ENCODE measurements around the gene TRMT44.

DNA sequence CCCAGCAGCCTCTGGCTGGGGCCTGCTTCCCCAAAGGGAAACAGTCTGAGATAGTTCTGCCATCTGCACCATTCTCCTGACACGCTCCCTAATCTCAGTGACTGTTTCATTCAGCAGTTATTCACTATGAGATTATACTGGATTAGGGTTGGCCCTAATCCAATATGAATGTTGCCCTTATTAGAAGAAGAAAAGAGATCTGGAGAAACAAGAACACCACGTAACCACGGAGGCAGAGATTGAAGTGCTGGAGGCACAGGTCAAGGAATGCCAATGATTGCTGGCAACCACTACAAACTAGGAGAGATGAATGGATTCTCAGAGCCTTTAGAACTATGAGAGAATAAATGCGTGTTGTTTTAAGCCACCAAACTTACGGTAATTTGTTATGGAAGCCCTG is 7.4 kb upstream of the TRMT44 start:
- TF ChIP-seq EGR1 (IDR thresholded peaks at IDR 0.05) (no peak), NFIC (IDR thresholded peaks at IDR 0.05) (no peak), TAF1 (IDR thresholded peaks at IDR 0.05; ENCODE audit: low read depth) (no peak), RAD21 (IDR thresholded peaks at IDR 0.05; ENCODE audit: low read depth) (no peak), CREB1 (IDR thresholded peaks at IDR 0.05; ENCODE audit: low read depth) (no peak), FOXM1 (IDR thresholded peaks at IDR 0.05; ENCODE audit: borderline replicate concordance, low read depth) (no peak), EP300 (IDR thresholded peaks at IDR 0.05; ENCODE audit: borderline replicate concordance) (no peak), CEBPB (IDR thresholded peaks at IDR 0.05) (no peak), TEAD4 (IDR thresholded peaks at IDR 0.05) (no peak), YY1 (IDR thresholded peaks at IDR 0.05; ENCODE audit: low read depth) (no peak)
- TF ChIP-seq, protein P1, sequence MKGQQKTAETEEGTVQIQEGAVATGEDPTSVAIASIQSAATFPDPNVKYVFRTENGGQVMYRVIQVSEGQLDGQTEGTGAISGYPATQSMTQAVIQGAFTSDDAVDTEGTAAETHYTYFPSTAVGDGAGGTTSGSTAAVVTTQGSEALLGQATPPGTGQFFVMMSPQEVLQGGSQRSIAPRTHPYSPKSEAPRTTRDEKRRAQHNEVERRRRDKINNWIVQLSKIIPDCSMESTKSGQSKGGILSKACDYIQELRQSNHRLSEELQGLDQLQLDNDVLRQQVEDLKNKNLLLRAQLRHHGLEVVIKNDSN (IDR thresholded peaks at IDR 0.05), result no peak
- TF ChIP-seq, protein P2, sequence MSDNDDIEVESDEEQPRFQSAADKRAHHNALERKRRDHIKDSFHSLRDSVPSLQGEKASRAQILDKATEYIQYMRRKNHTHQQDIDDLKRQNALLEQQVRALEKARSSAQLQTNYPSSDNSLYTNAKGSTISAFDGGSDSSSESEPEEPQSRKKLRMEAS (IDR thresholded peaks at IDR 0.05), result no peak
- TF ChIP-seq, protein P3, sequence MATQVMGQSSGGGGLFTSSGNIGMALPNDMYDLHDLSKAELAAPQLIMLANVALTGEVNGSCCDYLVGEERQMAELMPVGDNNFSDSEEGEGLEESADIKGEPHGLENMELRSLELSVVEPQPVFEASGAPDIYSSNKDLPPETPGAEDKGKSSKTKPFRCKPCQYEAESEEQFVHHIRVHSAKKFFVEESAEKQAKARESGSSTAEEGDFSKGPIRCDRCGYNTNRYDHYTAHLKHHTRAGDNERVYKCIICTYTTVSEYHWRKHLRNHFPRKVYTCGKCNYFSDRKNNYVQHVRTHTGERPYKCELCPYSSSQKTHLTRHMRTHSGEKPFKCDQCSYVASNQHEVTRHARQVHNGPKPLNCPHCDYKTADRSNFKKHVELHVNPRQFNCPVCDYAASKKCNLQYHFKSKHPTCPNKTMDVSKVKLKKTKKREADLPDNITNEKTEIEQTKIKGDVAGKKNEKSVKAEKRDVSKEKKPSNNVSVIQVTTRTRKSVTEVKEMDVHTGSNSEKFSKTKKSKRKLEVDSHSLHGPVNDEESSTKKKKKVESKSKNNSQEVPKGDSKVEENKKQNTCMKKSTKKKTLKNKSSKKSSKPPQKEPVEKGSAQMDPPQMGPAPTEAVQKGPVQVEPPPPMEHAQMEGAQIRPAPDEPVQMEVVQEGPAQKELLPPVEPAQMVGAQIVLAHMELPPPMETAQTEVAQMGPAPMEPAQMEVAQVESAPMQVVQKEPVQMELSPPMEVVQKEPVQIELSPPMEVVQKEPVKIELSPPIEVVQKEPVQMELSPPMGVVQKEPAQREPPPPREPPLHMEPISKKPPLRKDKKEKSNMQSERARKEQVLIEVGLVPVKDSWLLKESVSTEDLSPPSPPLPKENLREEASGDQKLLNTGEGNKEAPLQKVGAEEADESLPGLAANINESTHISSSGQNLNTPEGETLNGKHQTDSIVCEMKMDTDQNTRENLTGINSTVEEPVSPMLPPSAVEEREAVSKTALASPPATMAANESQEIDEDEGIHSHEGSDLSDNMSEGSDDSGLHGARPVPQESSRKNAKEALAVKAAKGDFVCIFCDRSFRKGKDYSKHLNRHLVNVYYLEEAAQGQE (IDR thresholded peaks at IDR 0.05; ENCODE audit: low read depth), result no peak
